DOHH2 (cell line): ENCODE data around the gene UTS2B.

Experiments used
- EZH2phosphoT487 ChIP-seq: fragments of 200-600 bp; sonication (generic); IDR thresholded peaks from 2 replicates; pipeline ENCODE4 v1.6.1; 2017; ENCODE audit warnings: borderline replicate concordance, mild to moderate bottlenecking, antibody characterized with exemption, low read length, moderate library complexity, mixed read lengths
- TF ChIP-seq, protein P1 (sequence below): fragments of 200-600 bp; sonication (generic); IDR thresholded peaks from one replicate; pipeline ENCODE4 v1.5.1; 2014; ENCODE audit warnings: antibody characterized with exemption, mild to moderate bottlenecking, low read depth, low read length; ENCODE audit not compliant: poor library complexity, severe bottlenecking

DNA sequence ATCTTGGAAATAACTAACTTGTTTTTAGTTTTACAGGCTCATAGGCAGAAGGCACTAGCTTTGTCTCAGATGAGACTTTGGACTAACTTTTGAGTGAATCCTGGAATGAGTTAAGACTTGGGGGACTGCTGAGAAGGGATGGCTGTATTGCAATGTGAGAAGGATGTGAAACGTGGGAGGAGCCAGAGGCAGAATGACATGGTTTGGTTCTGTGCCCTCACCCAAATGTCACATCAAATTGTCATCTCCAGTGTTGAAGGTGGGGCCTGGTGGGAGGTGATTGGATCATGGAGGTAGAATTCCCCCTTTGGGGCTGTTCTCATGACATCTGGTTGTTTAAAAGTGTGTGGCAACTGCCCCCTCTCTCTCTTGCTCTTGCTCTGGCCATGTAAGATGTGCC is 29.9 kb downstream of the UTS2B start:
- TF ChIP-seq, protein P1, sequence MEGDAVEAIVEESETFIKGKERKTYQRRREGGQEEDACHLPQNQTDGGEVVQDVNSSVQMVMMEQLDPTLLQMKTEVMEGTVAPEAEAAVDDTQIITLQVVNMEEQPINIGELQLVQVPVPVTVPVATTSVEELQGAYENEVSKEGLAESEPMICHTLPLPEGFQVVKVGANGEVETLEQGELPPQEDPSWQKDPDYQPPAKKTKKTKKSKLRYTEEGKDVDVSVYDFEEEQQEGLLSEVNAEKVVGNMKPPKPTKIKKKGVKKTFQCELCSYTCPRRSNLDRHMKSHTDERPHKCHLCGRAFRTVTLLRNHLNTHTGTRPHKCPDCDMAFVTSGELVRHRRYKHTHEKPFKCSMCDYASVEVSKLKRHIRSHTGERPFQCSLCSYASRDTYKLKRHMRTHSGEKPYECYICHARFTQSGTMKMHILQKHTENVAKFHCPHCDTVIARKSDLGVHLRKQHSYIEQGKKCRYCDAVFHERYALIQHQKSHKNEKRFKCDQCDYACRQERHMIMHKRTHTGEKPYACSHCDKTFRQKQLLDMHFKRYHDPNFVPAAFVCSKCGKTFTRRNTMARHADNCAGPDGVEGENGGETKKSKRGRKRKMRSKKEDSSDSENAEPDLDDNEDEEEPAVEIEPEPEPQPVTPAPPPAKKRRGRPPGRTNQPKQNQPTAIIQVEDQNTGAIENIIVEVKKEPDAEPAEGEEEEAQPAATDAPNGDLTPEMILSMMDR: no peak
- no peak for TF ChIP-seq EZH2phosphoT487
